Right lobe of liver (tissue), 4 donors: ENCODE data around the gene NRXN3.

Experiments
- POLR2A ChIP-seq: fragments of 450-650 bp; IDR thresholded peaks from one replicate; pipeline ENCODE4 v1.6.1; 2017; ENCODE audit warnings: antibody characterized with exemption, mild to moderate bottlenecking
- TF ChIP-seq, protein P1 (sequence below), 4 donors: fragments of 200-600 bp in 3 of 4; fragments of 450-650 bp in 1 of 4; IDR thresholded peaks; one replicate each; pipeline versions ENCODE4 v1.5.1 to v1.8.0; 2016 to 2022; ENCODE audit warnings: antibody characterized with exemption in 4 of 4, mild to moderate bottlenecking in 2 of 4
- donor health status: DM: no; HTN: no; CAD: no.
- donor health status: DM: no; HTN: no; CAD: no.
- donor health status: DM: no; HTN: yes; CAD: no.

DNA sequence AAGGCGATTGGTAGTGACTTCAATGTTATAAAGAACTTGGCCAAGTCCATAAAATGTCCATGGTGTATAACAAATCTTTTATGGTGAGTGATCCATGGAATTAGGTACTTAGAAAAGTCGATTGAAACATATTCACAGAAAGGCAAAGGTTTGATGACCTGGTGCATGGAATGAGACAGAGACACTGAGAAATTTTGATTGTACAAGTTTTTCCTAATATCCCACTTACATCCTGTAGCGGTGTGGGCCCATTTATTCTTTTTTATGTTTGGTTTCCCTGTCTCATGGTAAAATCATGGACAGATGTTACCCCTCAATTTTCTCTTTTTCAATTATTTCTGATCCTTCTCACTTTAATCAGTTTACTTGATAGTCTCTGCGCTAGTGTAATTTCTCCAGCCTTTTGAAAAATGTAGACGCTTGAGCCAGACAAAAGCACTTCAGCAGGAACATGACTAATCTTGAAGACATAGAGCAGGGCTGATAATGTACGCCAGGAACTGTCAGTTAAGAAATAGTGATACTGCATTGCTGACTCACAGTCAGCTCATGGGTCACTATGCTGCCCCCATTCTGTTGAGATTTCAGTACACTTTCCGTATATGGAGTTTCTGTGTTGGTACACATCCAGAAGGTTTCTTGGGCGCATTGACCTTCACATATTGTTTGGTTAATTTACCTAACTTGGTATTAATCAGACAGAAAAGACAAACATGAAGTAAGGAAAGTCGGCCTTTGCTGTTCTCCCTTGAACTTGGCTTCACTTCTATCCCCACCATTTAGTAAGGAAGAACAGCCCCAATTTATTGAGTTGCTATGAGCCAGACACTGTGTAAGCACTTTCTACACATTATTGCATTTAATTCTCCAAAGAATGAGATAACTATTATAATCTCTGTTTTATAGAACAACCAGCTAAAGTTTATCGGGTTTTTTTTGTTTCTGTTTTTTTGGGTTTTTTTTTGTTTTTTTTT lies 1199.5 kb downstream of the NRXN3 start:
- TF ChIP-seq, protein P1, sequence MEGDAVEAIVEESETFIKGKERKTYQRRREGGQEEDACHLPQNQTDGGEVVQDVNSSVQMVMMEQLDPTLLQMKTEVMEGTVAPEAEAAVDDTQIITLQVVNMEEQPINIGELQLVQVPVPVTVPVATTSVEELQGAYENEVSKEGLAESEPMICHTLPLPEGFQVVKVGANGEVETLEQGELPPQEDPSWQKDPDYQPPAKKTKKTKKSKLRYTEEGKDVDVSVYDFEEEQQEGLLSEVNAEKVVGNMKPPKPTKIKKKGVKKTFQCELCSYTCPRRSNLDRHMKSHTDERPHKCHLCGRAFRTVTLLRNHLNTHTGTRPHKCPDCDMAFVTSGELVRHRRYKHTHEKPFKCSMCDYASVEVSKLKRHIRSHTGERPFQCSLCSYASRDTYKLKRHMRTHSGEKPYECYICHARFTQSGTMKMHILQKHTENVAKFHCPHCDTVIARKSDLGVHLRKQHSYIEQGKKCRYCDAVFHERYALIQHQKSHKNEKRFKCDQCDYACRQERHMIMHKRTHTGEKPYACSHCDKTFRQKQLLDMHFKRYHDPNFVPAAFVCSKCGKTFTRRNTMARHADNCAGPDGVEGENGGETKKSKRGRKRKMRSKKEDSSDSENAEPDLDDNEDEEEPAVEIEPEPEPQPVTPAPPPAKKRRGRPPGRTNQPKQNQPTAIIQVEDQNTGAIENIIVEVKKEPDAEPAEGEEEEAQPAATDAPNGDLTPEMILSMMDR (IDR thresholded peaks at IDR 0.05): no peak
- TF ChIP-seq POLR2A: no peak
